Endothelial cell of umbilical vein (primary cell): ENCODE data around the gene SPRY4. TPM values are rescaled to one million over a fixed set of nuclear protein-coding genes. Genes with fewer than 3 reads are reported as not detected.

Source experiments
- BruUV-seq: library from RNA; stranded (reverse); fragments of 400-500 nt; replicated peaks from 2 replicates; lab custom pipeline; 2021; lab: Mats Ljungman, UMichigan
- CTCF ChIA-PET: fragments of 300-600, 350-600 bp; sonication (Branson Sonifier 250); formaldehyde crosslinking; loops from one replicate; lab custom pipeline; 2021; ENCODE audit warnings: antibody characterized with exemption, inconsistent platforms; lab: Charles Lee
- POLR2A ChIA-PET: fragments of 300-600, 350-600 bp; sonication (Branson Sonifier 250); formaldehyde crosslinking; loops from one replicate; lab custom pipeline; 2021; ENCODE audit warnings: antibody characterized with exemption, inconsistent platforms; lab: Charles Lee
- DNase-seq: peaks from one replicate; pipeline ENCODE4 v3.0.0-alpha.2; 2011; ENCODE audit warnings: low read depth, low spot score
- FAIRE-seq: peaks from 2 replicates; lab custom pipeline; 2011; peaks lifted over from hg19 to GRCh38; lab: Jason Lieb, UNC
- H2AFZ ChIP-seq: 2 replicates; pipeline ENCODE4 v1.6.0; 2012; ENCODE audit warnings: low read depth, low read length, control low read depth, inconsistent platforms
- H3K27ac ChIP-seq: 2 replicates; pipeline ENCODE4 v1.5.1; 2011; ENCODE audit warnings: low read depth, mild to moderate bottlenecking, control low read depth, low read length, moderate library complexity; ENCODE audit not compliant: insufficient read depth
- H3K27me3 ChIP-seq, 2 experiments: 2 replicates each; pipeline versions ENCODE4 v1.6.0 to v1.6.1; 2011; ENCODE audit warnings: low read length in 2 of 2, mixed read lengths in 1 of 2; ENCODE audit not compliant: control insufficient read depth in 2 of 2, insufficient read depth in 2 of 2
- H3K36me3 ChIP-seq, 2 experiments: 2 replicates in 1 of 2; 3 replicates in 1 of 2; pipeline ENCODE4 v1.5.1; 2011; ENCODE audit warnings: low read length in 2 of 2, mild to moderate bottlenecking in 1 of 2, moderate library complexity in 1 of 2; ENCODE audit not compliant: control insufficient read depth in 2 of 2, insufficient read depth in 2 of 2; ENCODE audit errors: extremely low read depth in 1 of 2
- H3K4me1 ChIP-seq: 3 replicates; pipeline ENCODE4 v1.5.1; 2011; ENCODE audit warnings: mild to moderate bottlenecking, low read length; ENCODE audit not compliant: control insufficient read depth, insufficient read depth; ENCODE audit errors: extremely low read depth
- H3K4me2 ChIP-seq: 2 replicates; pipeline ENCODE4 v1.6.1; 2011; ENCODE audit warnings: low read length, control low read depth, mixed read lengths; ENCODE audit not compliant: insufficient read depth
- H3K4me3 ChIP-seq, 3 experiments: fragments of 200-600 bp in 1 of 3; sonication (generic), shearing (Covaris generic) in 1 of 3; replicated peaks in 1 of 3; 2 replicates each; pipeline ENCODE4 v1.5.1; 2011 to 2016; ENCODE audit warnings: control low read depth in 3 of 3, low read length in 3 of 3, mild to moderate bottlenecking in 2 of 3, inconsistent platforms in 1 of 3, low read depth in 1 of 3, moderate library complexity in 1 of 3; ENCODE audit not compliant: insufficient read depth in 1 of 3
- H3K79me2 ChIP-seq: 2 replicates; pipeline ENCODE4 v1.6.0; 2012; ENCODE audit warnings: low read length, inconsistent platforms; ENCODE audit not compliant: control insufficient read depth, insufficient read depth
- H3K9ac ChIP-seq: replicated peaks from 2 replicates; pipeline ENCODE3; 2011; ENCODE audit warnings: low read length, control low read depth; ENCODE audit not compliant: insufficient read depth; ENCODE audit errors: extremely low read depth
- H3K9me1 ChIP-seq: replicated peaks from 3 replicates; pipeline ENCODE4 v1.6.0; 2011; ENCODE audit warnings: mild to moderate bottlenecking, low read length; ENCODE audit not compliant: control insufficient read depth, insufficient read depth; ENCODE audit errors: extremely low read depth
- H3K9me3 ChIP-seq: replicated peaks from 2 replicates; pipeline ENCODE4 v1.5.1; 2012; ENCODE audit warnings: low read length, inconsistent platforms; ENCODE audit not compliant: control insufficient read depth, insufficient read depth
- H4K20me1 ChIP-seq: replicated peaks from 2 replicates; pipeline ENCODE3; 2011; ENCODE audit warnings: mild to moderate bottlenecking, low read length; ENCODE audit not compliant: control insufficient read depth, insufficient read depth; ENCODE audit errors: extremely low read depth
- EZH2 ChIP-seq: IDR thresholded peaks from 2 replicates; pipeline ENCODE4 v1.6.1; 2012; ENCODE audit warnings: borderline replicate concordance, low read depth, mild to moderate bottlenecking, moderate library complexity, low read length, inconsistent platforms; ENCODE audit not compliant: severe bottlenecking
- FOS ChIP-seq: IDR thresholded peaks from 2 replicates; pipeline ENCODE4 v1.6.1; 2011; ENCODE audit warnings: mild to moderate bottlenecking, low read length, moderate library complexity, borderline replicate concordance; ENCODE audit not compliant: insufficient read depth
- GATA2 ChIP-seq: IDR thresholded peaks from 2 replicates; pipeline ENCODE4 v1.7.0; 2011; ENCODE audit warnings: low read depth, mild to moderate bottlenecking, moderate library complexity, mixed read lengths, low read length; ENCODE audit not compliant: insufficient read length, insufficient read depth
- JUN ChIP-seq: IDR thresholded peaks from 2 replicates; pipeline ENCODE4 v1.6.1; 2011; ENCODE audit warnings: borderline replicate concordance, low read depth; ENCODE audit not compliant: insufficient read length, insufficient read depth
- MAX ChIP-seq: IDR thresholded peaks from 2 replicates; pipeline ENCODE4 v1.6.1; 2011; ENCODE audit not compliant: insufficient read depth, insufficient read length
- MYC ChIP-seq: IDR thresholded peaks from one replicate; pipeline ENCODE4 v1.6.1; 2011; ENCODE audit warnings: mild to moderate bottlenecking, low read depth, low read length
- POLR2A ChIP-seq: IDR thresholded peaks from 2 replicates; pipeline ENCODE4 v1.6.1; 2012; ENCODE audit warnings: low read depth, mild to moderate bottlenecking, control low read depth, low read length
- POLR2AphosphoS5 ChIP-seq: IDR thresholded peaks from 2 replicates; pipeline ENCODE4 v1.6.1; 2012; ENCODE audit warnings: low read depth, mild to moderate bottlenecking, control low read depth, low read length, moderate library complexity; ENCODE audit not compliant: insufficient read depth
- dilution Hi-C: fragments of 300-500 bp; cut with MboI; formaldehyde crosslinking; loops from one replicate; pipeline ENCODE4 v1.15.0; 2019; ENCODE audit warnings: low sequenced_read_pairs; ENCODE audit not compliant: extremely low pct_ligation_motif_present
- intact Hi-C: fragments of 100-400 bp; cut with micrococcal nuclease; formaldehyde crosslinking; loops from one replicate; pipeline ENCODE4 v1.10.0; 2022
- polyA plus RNA-seq, 4 experiments: library from polyadenylated mRNA; depleted of rRNA in 3 of 4; stranded (reverse) in 3 of 4; unstranded in 1 of 4; fragments of >200 nt; gene quantifications; 2 replicates each; pipeline versions ENCODE4 v1.2.1 to v1.2.3, GENCODE V29; 2011 to 2012; ENCODE audit warnings: missing spikeins in 1 of 4
- total RNA-seq: library from RNA; stranded (reverse); gene quantifications from 2 replicates; pipeline ENCODE4 v1.2.3, GENCODE V29; 2021
- TF ChIP-seq, protein P1 (sequence below), 2 donors: IDR thresholded peaks; 1 replicate in 1 of 2; 2 replicates in 1 of 2; pipeline ENCODE4 v1.5.1; 2011; ENCODE audit warnings: low read length in 2 of 2, mild to moderate bottlenecking in 2 of 2, moderate library complexity in 2 of 2, control low read depth in 1 of 2, inconsistent platforms in 1 of 2, low read depth in 1 of 2; ENCODE audit not compliant: insufficient read depth in 1 of 2; ENCODE audit errors: extremely low read depth in 1 of 2

SPRY4 gene
- total and polyA plus RNA-seq, 2 donors (not counting 3 experiments of a cell fraction or from before 2014, with no cell fraction given): 9.3 to 33.9 TPM

DNA sequence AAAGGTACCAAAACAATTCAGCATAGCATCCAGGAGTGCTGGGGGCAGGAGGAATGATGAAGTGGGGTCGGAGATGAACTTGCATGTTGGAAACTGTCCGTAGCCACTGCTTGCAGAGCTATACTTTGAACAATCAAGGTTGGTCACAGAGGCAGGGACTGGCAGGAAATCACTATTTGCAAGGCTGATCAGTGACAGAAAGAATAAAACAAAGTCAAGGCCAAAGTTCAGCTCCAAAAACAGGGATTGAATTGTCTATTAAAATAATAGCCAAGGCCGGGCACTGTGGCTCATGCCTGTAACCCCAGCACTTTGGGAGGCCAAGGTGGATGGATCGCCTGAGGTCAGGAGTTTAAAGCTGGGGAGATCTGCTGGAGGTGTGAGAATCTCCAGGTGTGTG, 18.7 kb upstream of the SPRY4 start:
- H3K79me2 ChIP-seq: no peaks in the 10 kb centered on the region
- no peak overlapping the region for H3K4me2 ChIP-seq
- ChIA-PET CTCF (no interaction called here), POLR2A (no interaction called here)
- intact Hi-C loops (no loop called here), dilution Hi-C loops (no loop called here)
- no peaks in the 10 kb centered on the region for H4K20me1 ChIP-seq
- no peaks in the 10 kb centered on the region for H3K27me3 ChIP-seq
- DNase-seq: no peak
- H3K4me3 ChIP-seq: no peak overlapping the region
- BruUV-seq: no TSS peak
- H3K9me1 ChIP-seq: no peaks in the 10 kb centered on the region
- no peak overlapping the region for H3K9ac ChIP-seq
- H3K27ac ChIP-seq: no peak overlapping the region
- H3K9me3 ChIP-seq: peaks cover 4% of the 10 kb centered on the region
- FAIRE-seq: no peak
- H3K4me1 ChIP-seq: no peaks in the 10 kb centered on the region
- TF ChIP-seq JUN (no peak), GATA2 (no peak), EZH2 (no peak), POLR2AphosphoS5 (no peak), FOS (no peak), MAX (no peak), POLR2A (no peak), MYC (no peak)
- TF ChIP-seq, protein P1, sequence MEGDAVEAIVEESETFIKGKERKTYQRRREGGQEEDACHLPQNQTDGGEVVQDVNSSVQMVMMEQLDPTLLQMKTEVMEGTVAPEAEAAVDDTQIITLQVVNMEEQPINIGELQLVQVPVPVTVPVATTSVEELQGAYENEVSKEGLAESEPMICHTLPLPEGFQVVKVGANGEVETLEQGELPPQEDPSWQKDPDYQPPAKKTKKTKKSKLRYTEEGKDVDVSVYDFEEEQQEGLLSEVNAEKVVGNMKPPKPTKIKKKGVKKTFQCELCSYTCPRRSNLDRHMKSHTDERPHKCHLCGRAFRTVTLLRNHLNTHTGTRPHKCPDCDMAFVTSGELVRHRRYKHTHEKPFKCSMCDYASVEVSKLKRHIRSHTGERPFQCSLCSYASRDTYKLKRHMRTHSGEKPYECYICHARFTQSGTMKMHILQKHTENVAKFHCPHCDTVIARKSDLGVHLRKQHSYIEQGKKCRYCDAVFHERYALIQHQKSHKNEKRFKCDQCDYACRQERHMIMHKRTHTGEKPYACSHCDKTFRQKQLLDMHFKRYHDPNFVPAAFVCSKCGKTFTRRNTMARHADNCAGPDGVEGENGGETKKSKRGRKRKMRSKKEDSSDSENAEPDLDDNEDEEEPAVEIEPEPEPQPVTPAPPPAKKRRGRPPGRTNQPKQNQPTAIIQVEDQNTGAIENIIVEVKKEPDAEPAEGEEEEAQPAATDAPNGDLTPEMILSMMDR (IDR thresholded peaks at IDR 0.05; ENCODE audit: extremely low read depth in 1 of 2, insufficient read depth in 1 of 2, low read depth in 1 of 2, low read length in 2 of 2): no peak
- H3K36me3 ChIP-seq: no peaks in the 10 kb centered on the region
- no peak overlapping the region for H2AFZ ChIP-seq
